ENCODE data around the gene C14orf93.
A peak's percentile ranks its signal among the peaks of the same experiment; 100 is the strongest.

C14orf93 gene

GRCh38 chr14:23009939-23010726 is at the start of gene C14orf93:
Gene C14orf93, minus strand, starts transcription at chr14:23010143. Its CDS starts 11,120 bp downstream, at chr14:22999023.
- DNase-seq: peak; percentile 79

- DNase-seq: no peak
Observed at GRCh38 chr14:23058654-23059504, 48.9 kb upstream of the C14orf93 start.

GRCh38 chr14:23057757-23058653 is 48.1 kb upstream of the C14orf93 start:
- peak; percentile 83 to 86 for DNase-seq

GRCh38 chr14:23056956-23057756 is 47.2 kb upstream of the C14orf93 start, which contains the start of gene CDH24:
Gene CDH24, minus strand, starts transcription at chr14:23057520. Its CDS starts 1,787 bp downstream, at chr14:23055733.
- peak; percentile 73 to 74 for DNase-seq

- DNase-seq: peak; percentile 74
Observed at GRCh38 chr14:23056145-23056955, 46.4 kb upstream of the C14orf93 start.

- DNase-seq: no peak
Observed at GRCh38 chr14:23055621-23056144, 45.7 kb upstream of the C14orf93 start.

GRCh38 chr14:23055147-23055550 is 45.2 kb upstream of the C14orf93 start:
- no peak for DNase-seq

GRCh38 chr14:23054000-23054811 is 44.3 kb upstream of the C14orf93 start:
- no peak for DNase-seq

GRCh38 chr14:23053426-23053825 is 43.5 kb upstream of the C14orf93 start:
- no peak for DNase-seq

GRCh38 chr14:23052671-23053070 is 42.7 kb upstream of the C14orf93 start:
- no peak for DNase-seq

- DNase-seq: no peak
Observed at GRCh38 chr14:23052182-23052623, 42.3 kb upstream of the C14orf93 start.

- no peak for DNase-seq
Observed at GRCh38 chr14:23051141-23052057, 41.5 kb upstream of the C14orf93 start.

GRCh38 chr14:23049011-23049410 is 39.1 kb upstream of the C14orf93 start:
- no peak for DNase-seq

GRCh38 chr14:23047751-23048693 is 38.1 kb upstream of the C14orf93 start:
- DNase-seq: no peak

GRCh38 chr14:23047034-23047634 is 37.2 kb upstream of the C14orf93 start:
- DNase-seq: no peak

- no peak for DNase-seq
Observed at GRCh38 chr14:23045419-23046357, 35.7 kb upstream of the C14orf93 start.

Data from CD4-positive, alpha-beta T cell treated with Interleukin-1 beta for 1 hour (primary cell).